Measurements from ENCODE around the gene MGMT.

MGMT gene

DNA sequence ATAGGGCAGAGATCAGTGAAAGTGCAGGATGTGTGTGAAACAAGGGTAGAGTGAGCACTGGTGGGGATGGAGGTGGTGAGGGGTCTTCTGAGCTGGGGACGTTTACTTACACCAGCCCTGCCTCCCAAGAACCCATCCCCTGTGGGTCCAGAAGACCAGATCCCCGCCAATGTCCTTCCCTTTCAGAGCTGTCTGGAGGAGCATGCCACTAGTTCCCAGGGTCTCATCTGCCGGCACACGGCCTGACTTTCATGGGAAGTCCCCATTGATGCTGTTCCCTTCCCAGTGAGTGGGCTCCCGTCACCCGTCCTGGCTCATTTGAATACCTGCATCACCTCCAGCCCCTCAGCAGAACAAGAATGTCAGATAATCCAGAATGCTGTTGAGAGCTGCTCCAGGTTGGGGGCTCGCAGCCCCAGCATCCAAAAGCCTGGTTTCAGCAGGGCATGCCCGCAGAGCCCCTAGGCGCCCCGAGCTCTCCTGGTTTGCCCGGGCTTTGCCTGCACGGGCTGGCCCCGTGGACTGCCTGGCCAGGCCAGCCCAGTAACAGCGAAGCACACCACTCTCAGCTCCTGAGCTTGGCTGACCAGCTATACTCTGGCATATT, 246.7 kb downstream of the MGMT start:
- Histone ChIP-seq H3F3A (ENCODE audit: insufficient read depth, low read length) (no peaks in the 10 kb centered on the region), H3K27me3 (ENCODE audit: insufficient read depth, low read length) (no peaks in the 10 kb centered on the region), H2AFZ (ENCODE audit: low read length) (no peak overlapping the region), H3K79me2 (ENCODE audit: insufficient read depth, low read length) (no peaks in the 10 kb centered on the region), H4K20me1 (ENCODE audit: insufficient read depth, low read length) (no peaks in the 10 kb centered on the region), H3K4me1 (ENCODE audit: insufficient read depth, low read length, severe bottlenecking) (no peaks in the 10 kb centered on the region), H3K9me2 (ENCODE audit: low read depth, low read length) (no peaks in the 10 kb centered on the region), H3K36me3 (ENCODE audit: insufficient read depth, low read length) (no peaks in the 10 kb centered on the region), H3K9ac (ENCODE audit: low read length) (no peak overlapping the region), H3K27ac (ENCODE audit: low read depth, low read length, poor library complexity, severe bottlenecking) (no peak overlapping the region), H3K9me3 (ENCODE audit: low read length) (no peaks in the 10 kb centered on the region), H3K4me2 (ENCODE audit: low read length) (no peak overlapping the region), H3K4me3 (ENCODE audit: low read depth, low read length, poor library complexity, severe bottlenecking) (no peak overlapping the region)
- TF ChIP-seq, protein P1, sequence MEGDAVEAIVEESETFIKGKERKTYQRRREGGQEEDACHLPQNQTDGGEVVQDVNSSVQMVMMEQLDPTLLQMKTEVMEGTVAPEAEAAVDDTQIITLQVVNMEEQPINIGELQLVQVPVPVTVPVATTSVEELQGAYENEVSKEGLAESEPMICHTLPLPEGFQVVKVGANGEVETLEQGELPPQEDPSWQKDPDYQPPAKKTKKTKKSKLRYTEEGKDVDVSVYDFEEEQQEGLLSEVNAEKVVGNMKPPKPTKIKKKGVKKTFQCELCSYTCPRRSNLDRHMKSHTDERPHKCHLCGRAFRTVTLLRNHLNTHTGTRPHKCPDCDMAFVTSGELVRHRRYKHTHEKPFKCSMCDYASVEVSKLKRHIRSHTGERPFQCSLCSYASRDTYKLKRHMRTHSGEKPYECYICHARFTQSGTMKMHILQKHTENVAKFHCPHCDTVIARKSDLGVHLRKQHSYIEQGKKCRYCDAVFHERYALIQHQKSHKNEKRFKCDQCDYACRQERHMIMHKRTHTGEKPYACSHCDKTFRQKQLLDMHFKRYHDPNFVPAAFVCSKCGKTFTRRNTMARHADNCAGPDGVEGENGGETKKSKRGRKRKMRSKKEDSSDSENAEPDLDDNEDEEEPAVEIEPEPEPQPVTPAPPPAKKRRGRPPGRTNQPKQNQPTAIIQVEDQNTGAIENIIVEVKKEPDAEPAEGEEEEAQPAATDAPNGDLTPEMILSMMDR (IDR thresholded peaks at IDR 0.05; ENCODE audit: low read length) = no peak
- TF ChIP-seq EZH2 (IDR thresholded peaks at IDR 0.05; ENCODE audit: borderline replicate concordance, low read length) = no peak

DNA sequence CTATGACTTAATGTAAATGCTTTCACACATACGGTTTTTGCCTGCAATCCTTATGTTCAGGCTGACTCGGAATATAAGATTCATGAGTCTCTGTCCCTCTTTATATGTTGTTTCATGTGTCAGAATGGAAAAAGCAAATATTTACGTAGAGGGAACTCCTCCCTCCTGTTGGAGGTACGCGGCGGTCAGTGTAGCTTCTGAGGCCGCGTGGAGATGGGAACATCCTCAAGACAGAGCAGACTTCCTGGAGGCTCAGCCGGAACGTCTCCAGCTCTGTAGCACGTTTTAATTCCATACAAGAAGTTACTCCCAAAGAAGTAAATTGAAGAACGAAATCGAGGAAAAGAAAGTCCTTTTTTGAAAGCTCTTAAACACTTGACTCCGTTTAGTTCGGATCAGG, 248.8 kb downstream of the MGMT start:
- peaks cover 8% of the 10 kb centered on the region for H3K36me3 ChIP-seq (ENCODE audit: insufficient read depth, low read length)
- H3K9me3 ChIP-seq (ENCODE audit: low read length) = no peaks in the 10 kb centered on the region
- H3K4me3 ChIP-seq (ENCODE audit: low read depth, low read length, poor library complexity, severe bottlenecking) = no peak overlapping the region
- H3K27me3 ChIP-seq (ENCODE audit: insufficient read depth, low read length) = no peaks in the 10 kb centered on the region
- H4K20me1 ChIP-seq (ENCODE audit: insufficient read depth, low read length) = no peaks in the 10 kb centered on the region
- no peak for TF ChIP-seq EZH2 (IDR thresholded peaks at IDR 0.05; ENCODE audit: borderline replicate concordance, low read length)
- TF ChIP-seq, protein P1 (IDR thresholded peaks at IDR 0.05; ENCODE audit: low read length) = no peak
- no peaks in the 10 kb centered on the region for H3K4me1 ChIP-seq (ENCODE audit: insufficient read depth, low read length, severe bottlenecking)
- no peak overlapping the region for H3K27ac ChIP-seq (ENCODE audit: low read depth, low read length, poor library complexity, severe bottlenecking)
- H3K9me2 ChIP-seq (ENCODE audit: low read depth, low read length) = no peaks in the 10 kb centered on the region
- no peaks in the 10 kb centered on the region for H3F3A ChIP-seq (ENCODE audit: insufficient read depth, low read length)
- no peak overlapping the region for H3K9ac ChIP-seq (ENCODE audit: low read length)
- no peak overlapping the region for H2AFZ ChIP-seq (ENCODE audit: low read length)
- no peak overlapping the region for H3K4me2 ChIP-seq (ENCODE audit: low read length)
- H3K79me2 ChIP-seq (ENCODE audit: insufficient read depth, low read length) = no peaks in the 10 kb centered on the region

DNA sequence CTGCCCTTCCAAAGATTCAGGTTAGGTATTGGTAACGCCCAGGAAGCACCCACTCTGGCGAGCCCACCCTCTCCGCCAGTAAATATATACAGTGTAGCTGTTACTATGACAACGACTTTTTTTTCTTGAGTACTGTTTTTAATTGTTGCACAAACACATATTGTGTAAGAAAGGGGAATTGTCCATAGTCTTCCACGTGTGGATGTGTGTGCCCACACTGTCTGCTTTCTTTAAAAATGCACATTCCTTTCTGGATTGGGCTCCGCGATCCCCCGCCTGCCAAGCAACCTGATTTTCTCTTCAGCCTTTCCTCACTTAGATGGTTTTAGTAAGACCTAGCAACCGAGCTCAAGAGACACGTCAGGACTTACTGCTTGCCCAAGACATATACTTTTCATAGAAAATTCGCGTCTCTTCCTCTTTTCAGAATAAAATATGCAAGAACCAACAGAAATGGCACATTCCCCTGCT, 249.2 kb downstream of the MGMT start:
- TF ChIP-seq, protein P1 (IDR thresholded peaks at IDR 0.05; ENCODE audit: low read length) = no peak
- no peak for TF ChIP-seq EZH2 (IDR thresholded peaks at IDR 0.05; ENCODE audit: borderline replicate concordance, low read length)

More for the DNA sequence above, 249.2 kb downstream of the MGMT start:
- Histone ChIP-seq H3K4me1 (ENCODE audit: insufficient read depth, low read length, severe bottlenecking) (no peaks in the 10 kb centered on the region), H4K20me1 (ENCODE audit: insufficient read depth, low read length) (no peaks in the 10 kb centered on the region), H3F3A (ENCODE audit: insufficient read depth, low read length) (no peaks in the 10 kb centered on the region), H3K9ac (ENCODE audit: low read length) (no peak overlapping the region), H3K9me3 (ENCODE audit: low read length) (no peaks in the 10 kb centered on the region), H3K4me2 (ENCODE audit: low read length) (no peak overlapping the region), H3K27ac (ENCODE audit: low read depth, low read length, poor library complexity, severe bottlenecking) (no peak overlapping the region), H3K4me3 (ENCODE audit: low read depth, low read length, poor library complexity, severe bottlenecking) (no peak overlapping the region), H3K36me3 (ENCODE audit: insufficient read depth, low read length) (peaks cover 12% of the 10 kb centered on the region), H2AFZ (ENCODE audit: low read length) (no peak overlapping the region), H3K9me2 (ENCODE audit: low read depth, low read length) (no peaks in the 10 kb centered on the region), H3K79me2 (ENCODE audit: insufficient read depth, low read length) (no peaks in the 10 kb centered on the region), H3K27me3 (ENCODE audit: insufficient read depth, low read length) (no peaks in the 10 kb centered on the region)

Data from OCI-LY1 (cell line).